Measurements from ENCODE around the gene LIMS1.

DNA sequence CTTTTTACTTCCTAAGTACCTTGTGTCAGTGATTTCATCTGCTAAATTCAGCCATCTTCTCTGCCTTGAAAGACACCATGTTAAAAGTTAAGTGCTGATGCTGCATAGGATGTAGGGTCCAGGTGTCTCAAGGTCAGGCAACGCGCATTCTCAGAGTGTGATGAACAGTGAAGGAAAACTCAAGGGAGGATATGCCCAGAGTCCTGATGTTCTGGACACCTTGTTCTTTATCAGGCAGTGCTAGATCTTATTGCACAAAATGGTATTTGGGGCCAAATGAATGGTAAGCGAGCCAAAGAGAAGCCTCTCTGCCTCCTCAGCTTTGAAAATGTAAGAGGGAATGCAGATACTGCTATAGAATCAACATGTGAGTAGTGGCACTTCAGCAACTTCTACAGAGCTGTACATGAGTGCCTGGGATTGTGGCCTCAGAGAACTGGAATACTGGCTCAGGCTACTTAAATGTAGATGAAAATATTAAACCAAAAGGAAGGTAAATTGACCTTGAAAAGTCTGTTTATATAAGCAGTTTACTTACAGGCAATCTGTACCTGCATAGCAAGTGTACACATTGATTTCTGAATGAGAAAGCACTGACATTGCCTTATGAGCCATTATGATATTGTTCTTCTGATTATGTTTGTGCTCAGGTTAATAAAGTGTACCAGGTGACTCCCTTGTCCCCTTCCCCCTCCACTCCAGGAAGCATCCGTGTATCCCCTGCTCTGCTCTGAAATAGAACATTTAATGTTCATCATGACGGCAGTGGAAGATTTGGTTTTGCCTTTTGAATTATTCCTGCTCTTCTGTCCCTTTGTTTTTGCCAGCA, 98.3 kb downstream of the LIMS1 start:
- TF ChIP-seq, protein P1, sequence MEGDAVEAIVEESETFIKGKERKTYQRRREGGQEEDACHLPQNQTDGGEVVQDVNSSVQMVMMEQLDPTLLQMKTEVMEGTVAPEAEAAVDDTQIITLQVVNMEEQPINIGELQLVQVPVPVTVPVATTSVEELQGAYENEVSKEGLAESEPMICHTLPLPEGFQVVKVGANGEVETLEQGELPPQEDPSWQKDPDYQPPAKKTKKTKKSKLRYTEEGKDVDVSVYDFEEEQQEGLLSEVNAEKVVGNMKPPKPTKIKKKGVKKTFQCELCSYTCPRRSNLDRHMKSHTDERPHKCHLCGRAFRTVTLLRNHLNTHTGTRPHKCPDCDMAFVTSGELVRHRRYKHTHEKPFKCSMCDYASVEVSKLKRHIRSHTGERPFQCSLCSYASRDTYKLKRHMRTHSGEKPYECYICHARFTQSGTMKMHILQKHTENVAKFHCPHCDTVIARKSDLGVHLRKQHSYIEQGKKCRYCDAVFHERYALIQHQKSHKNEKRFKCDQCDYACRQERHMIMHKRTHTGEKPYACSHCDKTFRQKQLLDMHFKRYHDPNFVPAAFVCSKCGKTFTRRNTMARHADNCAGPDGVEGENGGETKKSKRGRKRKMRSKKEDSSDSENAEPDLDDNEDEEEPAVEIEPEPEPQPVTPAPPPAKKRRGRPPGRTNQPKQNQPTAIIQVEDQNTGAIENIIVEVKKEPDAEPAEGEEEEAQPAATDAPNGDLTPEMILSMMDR (IDR thresholded peaks at IDR 0.05 in 4 of 5, conservative IDR thresholded peaks at IDR 0.05 in 1 of 5), result no peak
- no peak for TF ChIP-seq POLR2A (IDR thresholded peaks at IDR 0.05)

Data from gastrocnemius medialis (tissue), 4 donors.